H9 (cell line): ENCODE results near the gene ATG7. TPM values are rescaled to one million over a fixed set of nuclear protein-coding genes. Genes with fewer than 3 reads are reported as not detected.

Source experiments
- DNase-seq: peaks from one replicate; pipeline ENCODE4 v3.0.0-alpha.2; 2017
- H2AFZ ChIP-seq: one replicate; pipeline ENCODE4 v1.6.1; 2013; ENCODE audit warnings: mild to moderate bottlenecking, low read length, control low read depth, moderate library complexity
- H2AK5ac ChIP-seq: 2 replicates; pipeline ENCODE4 v1.6.1; 2013; ENCODE audit warnings: low read length, control low read depth, mixed read lengths; ENCODE audit not compliant: insufficient read length
- H2BK120ac ChIP-seq: one replicate; pipeline ENCODE4 v1.6.1; 2013; ENCODE audit warnings: low read depth, mild to moderate bottlenecking, low read length, control low read depth, inconsistent platforms; ENCODE audit not compliant: poor library complexity, severe bottlenecking
- H2BK12ac ChIP-seq: 2 replicates; pipeline ENCODE4 v1.6.1; 2013; ENCODE audit warnings: low read length, control low read depth, mixed read lengths, low read depth; ENCODE audit not compliant: insufficient read length
- H2BK15ac ChIP-seq: 2 replicates; pipeline ENCODE4 v1.6.1; 2013; ENCODE audit warnings: low read depth, low read length, control low read depth
- H2BK20ac ChIP-seq: one replicate; pipeline ENCODE4 v1.6.1; 2013; ENCODE audit warnings: low read depth, mild to moderate bottlenecking, low read length, control low read depth, inconsistent platforms; ENCODE audit not compliant: poor library complexity, severe bottlenecking
- H2BK5ac ChIP-seq: 2 replicates; pipeline ENCODE4 v1.6.1; 2013; ENCODE audit warnings: low read length, control low read depth, mixed read lengths; ENCODE audit not compliant: insufficient read length
- H3K14ac ChIP-seq: 2 replicates; pipeline ENCODE4 v1.6.1; 2013; ENCODE audit warnings: low read length, control low read depth; ENCODE audit not compliant: insufficient read depth
- H3K18ac ChIP-seq: 2 replicates; pipeline ENCODE4 v1.6.1; 2013; ENCODE audit warnings: low read depth, mild to moderate bottlenecking, mixed read lengths, low read length, control low read depth; ENCODE audit not compliant: insufficient read length
- H3K23ac ChIP-seq: 2 replicates; pipeline ENCODE4 v1.6.1; 2013; ENCODE audit warnings: low read length, control low read depth, mixed read lengths, low read depth; ENCODE audit not compliant: insufficient read length
- H3K23me2 ChIP-seq: 2 replicates; pipeline ENCODE4 v1.6.1; 2013; ENCODE audit warnings: low read depth, mild to moderate bottlenecking, mixed read lengths, low read length, control low read depth; ENCODE audit not compliant: insufficient read length, poor library complexity, severe bottlenecking
- H3K27ac ChIP-seq: 2 replicates; pipeline ENCODE4 v1.5.1; 2013; ENCODE audit warnings: low read length, control low read depth, mixed read lengths, low read depth; ENCODE audit not compliant: insufficient read length
- H3K27me3 ChIP-seq: 2 replicates; pipeline ENCODE4 v1.6.1; 2013; ENCODE audit warnings: low read length, control low read depth, inconsistent platforms; ENCODE audit not compliant: insufficient read depth
- H3K4ac ChIP-seq: 2 replicates; pipeline ENCODE4 v1.6.1; 2013; ENCODE audit warnings: low read depth, mild to moderate bottlenecking, control low read depth, inconsistent platforms, low read length, moderate library complexity
- H3K4me1 ChIP-seq: 2 replicates; pipeline ENCODE4 v1.6.1; 2013; ENCODE audit warnings: low read length, control low read depth, inconsistent platforms; ENCODE audit not compliant: insufficient read depth
- H3K4me2 ChIP-seq: 2 replicates; pipeline ENCODE4 v1.6.1; 2013; ENCODE audit warnings: low read length, control low read depth, mixed read lengths; ENCODE audit not compliant: insufficient read length, insufficient read depth
- H3K56ac ChIP-seq: 2 replicates; pipeline ENCODE4 v1.6.1; 2013; ENCODE audit warnings: low read depth, mild to moderate bottlenecking, mixed read lengths, low read length, control low read depth; ENCODE audit not compliant: insufficient read length
- H3K79me1 ChIP-seq: 2 replicates; pipeline ENCODE4 v1.6.1; 2013; ENCODE audit warnings: low read depth, mild to moderate bottlenecking, moderate library complexity, low read length, control low read depth, inconsistent platforms; ENCODE audit not compliant: insufficient read depth, poor library complexity, severe bottlenecking
- H3K79me2 ChIP-seq: 2 replicates; pipeline ENCODE4 v1.6.1; 2013; ENCODE audit warnings: low read length, control low read depth, inconsistent platforms; ENCODE audit not compliant: insufficient read depth
- H3K9ac ChIP-seq: 2 replicates; pipeline ENCODE4 v1.6.1; 2013; ENCODE audit warnings: low read length, control low read depth, mixed read lengths; ENCODE audit not compliant: insufficient read length; ENCODE audit errors: extremely low read depth
- H3K9me3 ChIP-seq: one replicate; pipeline ENCODE4 v1.6.1; 2013; ENCODE audit warnings: low read depth, low read length, inconsistent platforms; ENCODE audit not compliant: control insufficient read depth
- H3T11ph ChIP-seq: one replicate; pipeline ENCODE4 v1.6.1; 2013; ENCODE audit warnings: mild to moderate bottlenecking, low read length, control low read depth, inconsistent platforms
- H4K20me1 ChIP-seq: one replicate; pipeline ENCODE4 v1.6.1; 2013; ENCODE audit not compliant: control insufficient read depth, insufficient read length, insufficient read depth
- H4K5ac ChIP-seq: 2 replicates; pipeline ENCODE4 v1.6.1; 2013; ENCODE audit warnings: low read depth, mild to moderate bottlenecking, mixed read lengths, low read length, control low read depth; ENCODE audit not compliant: insufficient read length
- H4K8ac ChIP-seq: replicated peaks from 2 replicates; pipeline ENCODE4 v1.6.1; 2013; ENCODE audit warnings: low read length, control low read depth, mixed read lengths, low read depth; ENCODE audit not compliant: insufficient read length
- H4K91ac ChIP-seq: 2 replicates; pipeline ENCODE4 v1.6.1; 2013; ENCODE audit warnings: low read depth, mild to moderate bottlenecking, moderate library complexity, mixed read lengths, low read length, control low read depth; ENCODE audit not compliant: insufficient read length
- H3K27ac Mint-ChIP-seq, 3 experiments: 2 replicates in 2 of 3; 3 replicates in 1 of 3; pipeline ENCODE4 v1.8.0; 2020 to 2021; ENCODE audit warnings: mixed read lengths in 3 of 3, mild to moderate bottlenecking in 1 of 3, moderate library complexity in 1 of 3
- H3K27me3 Mint-ChIP-seq: 2 replicates; pipeline ENCODE4 v1.8.0; 2021; ENCODE audit warnings: low read depth, mild to moderate bottlenecking, moderate library complexity, mixed read lengths
- H3K36me3 Mint-ChIP-seq, 3 experiments: 2 replicates in 2 of 3; 3 replicates in 1 of 3; pipeline ENCODE4 v1.8.0; 2020 to 2021; ENCODE audit warnings: low read depth in 3 of 3, mixed read lengths in 3 of 3; ENCODE audit not compliant: insufficient read depth in 1 of 3
- H3K4me1 Mint-ChIP-seq, 2 experiments: 2 replicates each; pipeline ENCODE4 v1.8.0; 2020; ENCODE audit warnings: mixed read lengths in 2 of 2
- H3K4me3 Mint-ChIP-seq, 2 experiments: 2 replicates in 1 of 2; 3 replicates in 1 of 2; pipeline ENCODE4 v1.8.0; 2020 to 2021; ENCODE audit warnings: mild to moderate bottlenecking in 2 of 2, mixed read lengths in 2 of 2, moderate library complexity in 1 of 2
- H3K9me3 Mint-ChIP-seq, 2 experiments: 2 replicates in 1 of 2; 3 replicates in 1 of 2; pipeline ENCODE4 v1.8.0; 2020; ENCODE audit warnings: mild to moderate bottlenecking in 2 of 2, mixed read lengths in 2 of 2, moderate library complexity in 1 of 2
- CTCF ChIP-seq: fragments of 200-600 bp; sonication (generic); conservative IDR thresholded peaks from 3 replicates; pipeline ENCODE4 v1.8.0; 2021; ENCODE audit warnings: antibody characterized with exemption, mild to moderate bottlenecking
- WGBS: extraction: QIAGEN DNeasy Blood & Tissue Kit; methylation state at CpG from one replicate; pipeline ENCODE4 v1.1.7; 2013; ENCODE audit warnings: missing lambda C conversion rate, low lambda C conversion rate, mixed read lengths; ENCODE audit not compliant: insufficient read length; ENCODE audit errors: extremely low coverage; 5-methylcytosine and 5-hydroxymethylcytosine counted together
- total RNA-seq: library from RNA; stranded (reverse); gene quantifications from 2 replicates; pipeline ENCODE4 v1.2.1, GENCODE V29; 2021

ATG7 gene
- total RNA-seq, 1 experiment from 2014 or later, result 17.9 TPM

GRCh38 chr3:11591002-11591355 lies 318.8 kb downstream of the ATG7 start:
- no peak overlapping the region for H3K23ac ChIP-seq
- no peak overlapping the region for H2BK120ac ChIP-seq
- no peak overlapping the region for H2BK15ac ChIP-seq
- peaks cover 12% of the 10 kb centered on the region for H3K79me1 ChIP-seq
- H3K27ac Mint-ChIP-seq, result peak overlapping the region; percentile 90 to 94 (median 90); a peak in 6 of 7 replicates
- H4K91ac ChIP-seq, result no peak overlapping the region
- WGBS, result no CpG with 5 or more reads among the region's 7 CpGs
- H2BK20ac ChIP-seq, result no peak overlapping the region
- peak overlapping the region in 1 of 2 experiments; percentile 19; a peak in 2 of 5 replicates for H3K4me3 Mint-ChIP-seq
- no peak overlapping the region for H3K56ac ChIP-seq
- no peaks in the 10 kb centered on the region for H3K23me2 ChIP-seq
- no peak overlapping the region for H2AK5ac ChIP-seq
- peaks cover 65% of the 10 kb centered on the region in 2 experiments for H3K4me1 Mint-ChIP-seq
- no peak overlapping the region for H3K4me2 ChIP-seq
- H3T11ph ChIP-seq, result no peak overlapping the region
- H3K14ac ChIP-seq, result no peak overlapping the region; the same call in 1 of the 2 replicates
- no peak for DNase-seq
- no peak overlapping the region for H2BK12ac ChIP-seq
- no peak overlapping the region for H3K9ac ChIP-seq
- no peaks in the 10 kb centered on the region for H3K9me3 ChIP-seq
- H3K18ac ChIP-seq, result no peak overlapping the region
- peaks cover 21% of the 10 kb centered on the region for H3K4me1 ChIP-seq
- no peak for TF ChIP-seq CTCF
- no peak overlapping the region for H3K4ac ChIP-seq
- H2AFZ ChIP-seq, result no peak overlapping the region
- no peak overlapping the region for H2BK5ac ChIP-seq
- H4K5ac ChIP-seq, result no peak overlapping the region
- H3K27ac ChIP-seq, result peak overlapping the region; percentile 29
- H4K20me1 ChIP-seq, result no peaks in the 10 kb centered on the region
- H3K27me3 ChIP-seq, result no peaks in the 10 kb centered on the region
- no peaks in the 10 kb centered on the region for H3K27me3 Mint-ChIP-seq
- peaks cover 27% of the 10 kb centered on the region; the same call in 1 of the 2 replicates for H3K79me2 ChIP-seq
- peaks cover 3 to 12% (median 5%) of the 10 kb centered on the region in 3 experiments for H3K36me3 Mint-ChIP-seq
- no peaks in the 10 kb centered on the region; a peak in 1 of 5 replicates for H3K9me3 Mint-ChIP-seq
- H4K8ac ChIP-seq, result no peak overlapping the region
